Suppressor macrophage treated with lipopolysaccharide for 4 hours (primary cell): ENCODE measurements around the gene NBPF1.
A peak's percentile ranks its signal among the peaks of the same experiment; 100 is the strongest.
"Not testable (repeated sequence)": the region's sequence is repeated elsewhere in the genome, so short reads cannot be mapped to it uniquely, and the experiment has no call there.

ENCODE experiments used
- DNase-seq: peaks from one replicate; pipeline ENCODE4 v3.0.0-alpha.2; 2020

The NBPF1 gene

GRCh38 chr1:16540421-16540893 lies 72.9 kb downstream of the NBPF1 start:
- peak; percentile 3 for DNase-seq

GRCh38 chr1:16537528-16537927 lies 75.8 kb downstream of the NBPF1 start:
- not testable (repeated sequence) for DNase-seq

DNA sequence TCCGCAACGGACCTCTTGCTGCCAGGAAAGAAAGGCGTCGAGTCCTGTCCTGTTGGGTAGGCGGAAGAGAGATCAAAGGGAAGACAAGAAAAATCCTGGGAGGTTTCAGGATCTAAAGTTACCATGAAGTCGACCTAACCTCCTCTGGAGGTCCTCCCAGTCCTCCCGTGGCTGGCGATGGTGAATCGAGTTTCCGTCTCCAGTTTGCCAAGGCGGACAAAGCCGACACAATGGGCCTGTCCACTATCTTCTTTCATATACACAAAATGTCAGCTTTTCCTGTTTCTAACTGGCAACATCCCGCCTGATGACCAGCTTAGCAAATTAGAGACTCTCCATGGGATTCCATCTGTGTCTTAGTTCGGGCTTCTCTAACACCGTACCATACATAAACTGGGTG lies 76.6 kb downstream of the NBPF1 start:
- DNase-seq, result not testable (repeated sequence)

GRCh38 chr1:16535898-16536297 lies 77.5 kb downstream of the NBPF1 start:
- not testable (repeated sequence) for DNase-seq

GRCh38 chr1:16535487-16535886 lies 77.9 kb downstream of the NBPF1 start:
- not testable (repeated sequence) for DNase-seq

- DNase-seq, result not testable (repeated sequence)
Observed at GRCh38 chr1:16534829-16535456, 78.4 kb downstream of the NBPF1 start.

DNA sequence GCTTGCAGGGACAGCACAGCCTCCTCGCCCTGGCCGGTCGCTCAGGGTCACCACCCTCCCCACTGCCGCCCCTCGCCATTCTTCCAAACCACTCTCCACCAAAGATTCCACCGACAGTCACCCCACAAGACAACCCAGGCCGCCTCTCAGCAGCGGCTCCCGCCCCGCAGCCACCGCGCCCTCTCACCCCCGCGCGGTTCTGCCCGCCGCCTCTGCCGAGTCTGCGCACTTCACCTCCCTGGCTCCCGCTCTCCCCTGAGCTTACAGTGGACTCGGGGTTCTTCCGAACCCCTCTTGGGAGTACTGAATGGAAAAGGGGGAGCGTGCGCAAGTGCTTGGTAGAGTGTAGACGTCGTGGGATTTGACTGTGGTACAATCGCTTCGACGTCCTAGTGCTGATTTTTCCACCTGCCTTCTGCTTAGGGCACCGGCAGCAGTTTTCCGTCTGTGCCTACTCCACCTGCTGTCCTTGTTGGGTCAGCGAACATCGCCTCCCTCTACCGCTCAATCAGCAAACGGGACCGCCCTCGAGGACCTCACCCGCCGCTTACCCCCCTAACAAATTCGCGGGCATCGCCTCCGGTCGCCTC lies 79.0 kb downstream of the NBPF1 start:
- DNase-seq, result not testable (repeated sequence)

- DNase-seq, result not testable (repeated sequence)
Observed at GRCh38 chr1:16532235-16532991, 81.0 kb downstream of the NBPF1 start.

DNA sequence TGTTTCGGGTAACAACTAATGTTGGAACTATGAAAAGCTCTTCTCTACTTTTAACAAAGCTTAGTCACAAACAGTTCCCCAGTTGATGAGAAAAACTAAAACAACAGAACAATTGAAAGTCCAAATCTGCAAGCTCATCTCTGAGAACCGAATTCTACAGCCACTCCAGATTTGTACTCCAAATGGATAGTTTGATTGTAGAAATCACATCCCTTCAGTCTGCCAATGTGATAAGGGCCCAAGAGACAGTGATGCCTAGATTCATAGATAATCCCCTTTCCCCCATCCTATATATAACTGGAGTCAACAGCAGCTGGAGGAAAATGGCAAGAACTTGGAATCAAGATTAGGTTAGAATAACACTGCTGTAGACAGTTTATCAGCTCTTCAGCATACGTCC lies 85.0 kb downstream of the NBPF1 start:
- DNase-seq, result not testable (repeated sequence)

GRCh38 chr1:16525769-16526168 lies 87.6 kb downstream of the NBPF1 start:
- not testable (repeated sequence) for DNase-seq

DNA sequence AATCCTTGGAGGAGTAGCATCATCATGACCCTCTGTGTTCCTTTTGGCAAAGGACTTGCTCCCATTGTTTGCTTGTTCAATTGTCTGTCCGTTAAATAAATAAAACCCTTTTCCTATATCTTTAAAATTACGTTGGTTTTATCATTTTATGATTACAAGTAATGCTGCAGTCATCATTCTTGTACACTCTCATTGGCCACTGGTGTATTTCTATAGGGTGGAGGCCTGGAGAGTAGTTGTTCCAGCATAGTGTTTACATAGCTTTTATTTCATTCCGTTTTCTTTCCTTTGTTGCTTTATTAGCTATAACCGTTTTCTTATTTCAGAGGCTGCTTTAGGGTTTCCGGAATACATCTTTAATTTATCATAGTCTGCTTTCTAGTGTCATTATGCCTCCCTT lies 91.7 kb downstream of the NBPF1 start:
- not testable (repeated sequence) for DNase-seq

GRCh38 chr1:16521288-16521583 lies 92.1 kb downstream of the NBPF1 start:
- DNase-seq, result no peak

- DNase-seq, result not testable (repeated sequence)
Observed at GRCh38 chr1:16520435-16521287, 92.7 kb downstream of the NBPF1 start.

DNA sequence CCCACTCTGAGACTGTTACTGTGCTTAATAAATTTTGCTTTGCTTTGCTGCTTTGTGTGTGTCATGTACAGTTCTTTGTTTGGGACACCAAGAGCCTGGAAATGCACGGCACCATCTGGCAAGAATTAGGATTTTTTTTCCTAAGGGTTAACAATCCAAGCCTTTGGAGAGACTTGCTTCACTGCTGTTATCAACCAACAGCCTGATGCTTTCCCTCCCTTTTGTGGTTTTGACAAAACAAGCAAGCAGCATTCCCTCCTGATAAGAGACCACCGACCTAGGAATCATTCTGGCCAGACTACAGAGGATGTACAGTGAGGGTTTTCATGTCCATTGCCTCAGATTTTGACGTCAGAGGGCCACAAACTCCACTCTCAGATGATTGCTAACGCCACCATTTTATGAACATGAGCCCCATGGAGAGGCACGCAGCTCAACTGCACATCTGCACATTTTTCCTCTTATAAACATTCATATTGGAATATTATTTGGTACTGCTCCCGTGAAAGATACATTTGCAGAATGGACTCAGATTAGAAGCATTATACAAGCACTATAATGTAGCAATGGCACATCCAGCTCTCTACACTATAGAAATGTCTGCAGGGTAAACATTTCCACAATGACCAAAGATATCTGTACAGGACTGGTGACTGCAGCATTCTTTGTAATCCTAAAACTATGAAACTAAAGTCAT lies 94.0 kb downstream of the NBPF1 start:
- DNase-seq, result not testable (repeated sequence)

GRCh38 chr1:16518913-16519254 lies 94.5 kb downstream of the NBPF1 start:
- DNase-seq, result not testable (repeated sequence)

DNA sequence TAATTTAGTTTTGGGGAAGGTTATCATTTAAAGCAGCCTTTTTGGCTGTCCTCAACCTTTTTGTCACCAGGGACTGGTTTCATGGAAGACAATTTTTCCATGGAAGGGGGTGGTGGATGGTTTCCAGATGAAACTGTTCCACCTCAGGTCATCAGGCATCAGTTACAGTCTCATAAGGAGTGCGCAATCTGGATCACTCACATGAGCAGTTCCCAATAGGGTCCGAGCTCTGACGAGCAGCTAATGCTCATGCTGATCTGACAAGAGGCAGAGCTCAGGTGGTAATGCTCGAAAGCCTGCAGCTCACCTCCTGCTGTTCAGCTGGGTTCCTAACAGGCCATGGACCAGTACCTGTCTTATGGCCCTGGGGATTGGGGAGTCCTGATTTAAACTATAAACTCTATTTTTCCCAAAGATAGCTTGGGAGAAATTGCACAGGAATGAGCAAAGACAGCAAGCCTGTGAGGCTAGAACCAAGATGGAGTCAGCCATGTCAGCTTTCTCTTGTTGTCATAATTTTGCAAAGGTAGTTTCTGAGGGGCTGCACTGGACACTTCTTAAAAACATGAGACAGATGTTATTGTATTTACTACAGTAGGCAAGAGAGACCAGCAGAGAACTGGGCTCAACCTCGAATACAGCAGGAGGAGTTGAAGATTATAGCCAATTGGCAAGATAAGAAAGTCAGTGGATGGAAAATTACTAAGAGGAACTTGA lies 96.5 kb downstream of the NBPF1 start:
- not testable (repeated sequence) for DNase-seq

- DNase-seq, result peak; percentile 55
Observed at GRCh38 chr1:16514107-16515055, 99.0 kb downstream of the NBPF1 start, which contains the start of gene RNU1-1. Gene RNU1-1, minus strand, starts transcription at chr1:16514285.

GRCh38 chr1:16513412-16514106 lies 99.8 kb downstream of the NBPF1 start:
- DNase-seq, result peak; percentile 88

DNA sequence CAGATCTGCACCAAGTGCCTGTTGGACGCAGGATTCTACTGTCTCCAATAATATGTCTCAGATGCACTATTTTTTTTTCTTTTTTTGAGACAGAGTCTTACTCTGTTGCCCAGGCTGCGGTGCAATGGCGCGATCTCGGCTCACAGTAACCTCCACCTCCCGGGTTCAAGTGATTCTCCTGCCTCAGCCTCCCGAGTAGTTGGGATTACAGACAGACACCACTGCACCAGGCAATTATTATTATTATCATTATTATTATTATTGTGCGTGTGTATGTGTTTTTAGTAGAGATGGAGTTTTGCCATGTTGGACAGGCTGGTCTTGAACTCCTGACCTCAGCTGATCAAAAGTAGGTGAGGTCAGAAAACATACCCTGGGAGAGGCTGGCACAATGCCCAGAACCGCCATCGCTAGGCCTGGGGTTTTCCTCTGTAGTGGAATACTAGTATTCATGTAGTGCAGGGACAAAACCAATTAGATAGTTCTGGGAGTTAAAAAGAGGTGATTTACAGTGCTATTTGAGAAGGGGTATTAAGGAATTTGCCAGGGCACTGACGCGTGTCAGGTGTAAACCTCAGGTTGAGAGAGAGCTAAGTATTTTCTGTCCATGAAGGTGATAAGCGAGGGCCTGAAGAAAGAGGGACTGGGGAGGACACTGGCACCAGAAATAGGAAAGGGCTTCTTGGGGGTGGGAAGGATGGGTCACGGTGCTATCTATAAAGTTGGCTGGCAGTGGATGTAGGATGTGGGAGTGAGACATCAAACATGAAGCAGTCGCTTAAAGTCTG lies 100.5 kb downstream of the NBPF1 start:
- DNase-seq, result not testable (repeated sequence)
